ENCODE results near the gene THSD8. TPM values are rescaled to one million over a fixed set of nuclear protein-coding genes. Genes with fewer than 3 reads are reported as not detected.
A peak's percentile ranks its signal among the peaks of the same experiment; 100 is the strongest.

The THSD8 gene
- polyA plus RNA-seq, 1 experiment = 1.6 TPM

DNA sequence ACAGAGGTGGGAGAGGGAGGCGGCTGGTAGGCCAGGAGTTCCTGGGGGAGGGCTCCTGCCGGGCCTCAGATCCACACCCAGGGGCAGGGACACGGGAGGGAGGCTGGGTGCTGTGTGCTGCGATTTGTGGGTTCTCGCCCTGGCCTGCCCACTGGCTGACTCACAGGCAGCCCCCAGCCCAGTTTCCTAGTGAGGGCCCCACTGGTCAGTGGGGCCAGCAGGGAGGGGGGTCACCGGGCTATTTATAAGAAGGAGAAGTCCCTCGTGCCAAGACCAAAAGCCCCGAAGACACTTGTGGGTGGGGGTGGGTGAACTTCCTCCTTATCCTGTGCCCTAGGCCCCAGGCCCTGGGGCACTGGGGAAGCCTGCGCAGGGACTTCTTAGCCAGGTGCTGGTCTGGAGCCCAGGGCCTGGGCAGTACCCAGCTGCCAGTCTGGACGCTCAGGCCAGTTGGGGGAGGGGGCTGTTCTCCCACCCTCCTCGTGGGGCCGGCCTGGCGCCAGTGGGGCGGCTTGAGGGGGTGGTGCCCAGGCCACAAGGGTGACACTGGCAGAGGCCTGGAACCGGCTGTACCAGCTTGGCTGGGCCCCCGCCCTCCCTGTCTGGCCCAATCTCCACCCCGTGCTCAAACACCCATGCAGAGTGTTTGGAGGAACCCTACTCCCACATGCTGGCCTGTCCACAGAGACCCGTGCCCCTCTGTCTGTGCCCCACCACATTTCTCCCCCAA, 15.6 kb upstream of the THSD8 start:
- no peak for DNase-seq (ENCODE audit: low read depth, low spot score)
- Histone ChIP-seq H3K27me3 (ENCODE audit: control insufficient read depth, insufficient read depth, low read length) (no peaks in the 10 kb centered on the region), H3K4me3 (ENCODE audit: low read depth, low read length) (no peak overlapping the region), H3K9me3 (ENCODE audit: control insufficient read depth, insufficient read depth, low read length) (no peaks in the 10 kb centered on the region; the same call in 1 of the 2 replicates), H3K27ac (ENCODE audit: low read depth, low read length) (peak overlapping the region; percentile 31)
- CTCF ChIA-PET = interaction anchor here (1.4 kb wide), 1 partner anchor 10 kb away, joined by 4 read pairs; no protein-coding TSS in a partner anchor
- POLR2A ChIA-PET = interaction anchor here (0.6 kb wide), 1 partner anchor 10 kb away, joined by 7 read pairs; no protein-coding TSS in a partner anchor
- TF ChIP-seq, protein P1, sequence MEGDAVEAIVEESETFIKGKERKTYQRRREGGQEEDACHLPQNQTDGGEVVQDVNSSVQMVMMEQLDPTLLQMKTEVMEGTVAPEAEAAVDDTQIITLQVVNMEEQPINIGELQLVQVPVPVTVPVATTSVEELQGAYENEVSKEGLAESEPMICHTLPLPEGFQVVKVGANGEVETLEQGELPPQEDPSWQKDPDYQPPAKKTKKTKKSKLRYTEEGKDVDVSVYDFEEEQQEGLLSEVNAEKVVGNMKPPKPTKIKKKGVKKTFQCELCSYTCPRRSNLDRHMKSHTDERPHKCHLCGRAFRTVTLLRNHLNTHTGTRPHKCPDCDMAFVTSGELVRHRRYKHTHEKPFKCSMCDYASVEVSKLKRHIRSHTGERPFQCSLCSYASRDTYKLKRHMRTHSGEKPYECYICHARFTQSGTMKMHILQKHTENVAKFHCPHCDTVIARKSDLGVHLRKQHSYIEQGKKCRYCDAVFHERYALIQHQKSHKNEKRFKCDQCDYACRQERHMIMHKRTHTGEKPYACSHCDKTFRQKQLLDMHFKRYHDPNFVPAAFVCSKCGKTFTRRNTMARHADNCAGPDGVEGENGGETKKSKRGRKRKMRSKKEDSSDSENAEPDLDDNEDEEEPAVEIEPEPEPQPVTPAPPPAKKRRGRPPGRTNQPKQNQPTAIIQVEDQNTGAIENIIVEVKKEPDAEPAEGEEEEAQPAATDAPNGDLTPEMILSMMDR (IDR thresholded peaks at IDR 0.05; ENCODE audit: low read depth, low read length) = no peak

DNA sequence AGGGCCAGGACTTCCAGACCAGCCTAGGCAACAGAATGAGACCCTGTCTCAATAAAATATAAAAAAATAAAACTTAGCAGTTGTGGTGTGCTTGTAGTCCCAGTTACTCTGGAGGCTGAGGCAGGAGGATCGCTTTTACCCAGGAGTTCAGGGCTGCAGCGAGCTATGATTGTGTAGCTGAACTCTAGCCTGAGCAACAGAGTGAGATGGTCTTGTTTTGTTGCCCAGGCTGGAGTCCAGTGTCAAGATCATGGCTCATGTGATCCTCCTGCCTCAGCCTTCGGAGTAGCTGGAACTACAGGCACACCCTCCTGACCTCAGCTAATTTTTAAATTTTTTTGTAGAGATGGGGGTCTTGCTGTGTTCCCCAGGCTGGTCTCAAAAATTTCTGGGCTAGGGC, 14.9 kb upstream of the THSD8 start:
- H3K27ac ChIP-seq (ENCODE audit: low read depth, low read length) = no peak overlapping the region
- DNase-seq (ENCODE audit: low read depth, low spot score) = no peak
- peaks cover 3% of the 10 kb centered on the region; the same call in 1 of the 2 replicates for H3K9me3 ChIP-seq (ENCODE audit: control insufficient read depth, insufficient read depth, low read length)
- no peak overlapping the region for H3K4me3 ChIP-seq (ENCODE audit: low read depth, low read length)
- H3K27me3 ChIP-seq (ENCODE audit: control insufficient read depth, insufficient read depth, low read length) = no peaks in the 10 kb centered on the region
- POLR2A ChIA-PET = interaction anchor here (0.6 kb wide), 1 partner anchor 11 kb away, joined by 7 read pairs; no protein-coding TSS in a partner anchor
- CTCF ChIA-PET = no interaction called here
- TF ChIP-seq, protein P1 (IDR thresholded peaks at IDR 0.05; ENCODE audit: low read depth, low read length) = no peak

DNA sequence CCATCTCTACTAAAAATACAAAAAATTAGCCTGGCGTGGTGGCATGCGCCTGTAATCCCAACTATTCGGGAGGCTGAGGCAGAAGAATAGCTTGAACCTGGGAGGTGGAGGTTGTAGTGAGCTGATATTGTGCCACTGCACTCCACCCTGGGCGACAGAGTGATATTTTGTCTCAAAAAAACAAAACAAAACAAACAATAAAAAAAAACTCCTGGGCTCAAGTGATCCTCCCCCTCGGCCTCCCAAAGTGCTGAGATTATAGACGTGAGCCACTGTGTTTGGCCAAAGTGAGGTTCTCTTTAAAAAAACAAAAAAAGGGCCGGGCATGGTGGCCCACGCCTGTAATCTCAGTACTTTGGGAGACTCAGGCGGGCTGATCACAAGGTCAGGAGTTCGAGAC, 14.4 kb upstream of the THSD8 start:
- H3K27ac ChIP-seq (ENCODE audit: low read depth, low read length) = no peak overlapping the region
- H3K27me3 ChIP-seq (ENCODE audit: control insufficient read depth, insufficient read depth, low read length) = no peaks in the 10 kb centered on the region
- TF ChIP-seq, protein P1 (IDR thresholded peaks at IDR 0.05; ENCODE audit: low read depth, low read length) = no peak
- POLR2A ChIA-PET = interaction anchor here (0.5 kb wide), 1 partner anchor 59 kb away, joined by 7 read pairs; no protein-coding TSS in a partner anchor
- no peak for DNase-seq (ENCODE audit: low read depth, low spot score)
- H3K9me3 ChIP-seq (ENCODE audit: control insufficient read depth, insufficient read depth, low read length) = peaks cover 4% of the 10 kb centered on the region; the same call in 1 of the 2 replicates
- CTCF ChIA-PET = interaction anchor here (1.0 to 2.3 kb wide), 2 partner anchors 9 to 60 kb away, joined by 3 to 12 read pairs; no protein-coding TSS in a partner anchor
- H3K4me3 ChIP-seq (ENCODE audit: low read depth, low read length) = no peak overlapping the region

DNA sequence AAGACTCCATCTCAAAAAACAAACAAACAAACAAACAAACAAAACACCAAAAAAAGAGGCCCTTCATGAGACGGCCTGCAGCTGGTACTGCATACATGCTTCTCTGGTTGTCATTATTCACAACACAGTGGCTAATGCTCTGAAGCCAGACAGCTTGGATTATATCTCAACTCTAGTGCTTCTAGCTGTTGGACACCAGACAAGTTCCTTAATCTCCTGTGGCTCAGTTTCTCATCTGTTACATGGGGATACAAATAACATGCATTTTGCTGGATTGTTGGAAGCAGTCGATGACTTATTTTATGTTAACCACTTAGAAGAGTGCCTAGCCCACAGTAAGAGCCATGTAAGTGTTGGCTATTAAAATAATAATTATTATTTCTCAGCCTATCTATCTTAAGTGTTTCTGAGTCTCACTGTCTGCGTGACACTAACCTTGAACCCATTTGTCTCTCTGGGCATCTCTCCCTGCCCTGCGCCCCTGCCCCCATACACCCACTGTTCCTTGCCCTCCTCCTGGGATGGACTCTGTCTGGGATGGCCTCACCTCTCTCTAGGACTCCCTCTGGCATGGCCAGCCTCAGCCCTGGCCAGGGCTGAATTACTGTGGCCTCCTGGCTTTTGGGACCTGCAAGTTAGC, 13.7 kb upstream of the THSD8 start:
- H3K4me3 ChIP-seq (ENCODE audit: low read depth, low read length) = peak overlapping the region; percentile 46
- H3K9me3 ChIP-seq (ENCODE audit: control insufficient read depth, insufficient read depth, low read length) = peaks cover 10% of the 10 kb centered on the region; the same call in 1 of the 2 replicates
- H3K27me3 ChIP-seq (ENCODE audit: control insufficient read depth, insufficient read depth, low read length) = no peaks in the 10 kb centered on the region
- ChIA-PET POLR2A (interaction anchor here (0.5 to 1.9 kb wide), 3 partner anchors 10 to 145 kb away, joined by 4 to 16 read pairs (median 7); partner anchors contain the start of gene FARSA), CTCF (interaction anchor here (0.6 to 2.3 kb wide), 6 partner anchors 8 to 1077 kb away, joined by 3 to 12 read pairs (median 6); no protein-coding TSS in a partner anchor)
- TF ChIP-seq, protein P1 (IDR thresholded peaks at IDR 0.05; ENCODE audit: low read depth, low read length) = no peak
- no peak for DNase-seq (ENCODE audit: low read depth, low spot score)
- H3K27ac ChIP-seq (ENCODE audit: low read depth, low read length) = peak overlapping the region; percentile 88
